ENCODE data around the gene PLAU. TPM values are rescaled to one million over a fixed set of nuclear protein-coding genes. Genes with fewer than 3 reads are reported as not detected.

Gene PLAU
- total and polyA plus RNA-seq, 2 of the 4 experiments (the other 2 are of a cell fraction), result 123 to 283 TPM

- TF ChIP-seq RCOR1 (IDR thresholded peaks at IDR 0.05; ENCODE audit: insufficient replicate concordance, low read length), result no peak
These were observed 11.3 kb downstream of the PLAU start (continued) for GRCh38 chr10:73922007-73922863.

- ATAC-seq (ENCODE audit: low read depth), result no peak
- no peak overlapping the region for H2AK9ac ChIP-seq (replicated peaks; ENCODE audit: low read depth, low read length, poor library complexity)
- WGBS, 2 experiments (ENCODE audit: extremely low coverage in 2 of 2, insufficient read length in 1 of 2), result no CpG with 5 or more reads among the region's 2 CpGs
- TF ChIP-seq SMC3 (IDR thresholded peaks at IDR 0.05; ENCODE audit: low read depth, low read length), result no peak
- no peak for TF ChIP-seq RFX5 (IDR thresholded peaks at IDR 0.05; ENCODE audit: low read depth, low read length)
- TF ChIP-seq, protein P1, sequence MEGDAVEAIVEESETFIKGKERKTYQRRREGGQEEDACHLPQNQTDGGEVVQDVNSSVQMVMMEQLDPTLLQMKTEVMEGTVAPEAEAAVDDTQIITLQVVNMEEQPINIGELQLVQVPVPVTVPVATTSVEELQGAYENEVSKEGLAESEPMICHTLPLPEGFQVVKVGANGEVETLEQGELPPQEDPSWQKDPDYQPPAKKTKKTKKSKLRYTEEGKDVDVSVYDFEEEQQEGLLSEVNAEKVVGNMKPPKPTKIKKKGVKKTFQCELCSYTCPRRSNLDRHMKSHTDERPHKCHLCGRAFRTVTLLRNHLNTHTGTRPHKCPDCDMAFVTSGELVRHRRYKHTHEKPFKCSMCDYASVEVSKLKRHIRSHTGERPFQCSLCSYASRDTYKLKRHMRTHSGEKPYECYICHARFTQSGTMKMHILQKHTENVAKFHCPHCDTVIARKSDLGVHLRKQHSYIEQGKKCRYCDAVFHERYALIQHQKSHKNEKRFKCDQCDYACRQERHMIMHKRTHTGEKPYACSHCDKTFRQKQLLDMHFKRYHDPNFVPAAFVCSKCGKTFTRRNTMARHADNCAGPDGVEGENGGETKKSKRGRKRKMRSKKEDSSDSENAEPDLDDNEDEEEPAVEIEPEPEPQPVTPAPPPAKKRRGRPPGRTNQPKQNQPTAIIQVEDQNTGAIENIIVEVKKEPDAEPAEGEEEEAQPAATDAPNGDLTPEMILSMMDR (conservative IDR thresholded peaks at IDR 0.05; ENCODE audit: low read depth, low read length), result no peak
- no peak for TF ChIP-seq POLR2A (IDR thresholded peaks at IDR 0.05; ENCODE audit: low read depth, low read length)
- TF ChIP-seq ELK1 (IDR thresholded peaks at IDR 0.05; ENCODE audit: borderline replicate concordance, low read depth, low read length), result no peak
- no peak for TF ChIP-seq CEBPB (IDR thresholded peaks at IDR 0.05; ENCODE audit: low read depth, low read length)
- TF ChIP-seq CHD1 (IDR thresholded peaks at IDR 0.05; ENCODE audit: low read depth, low read length), result no peak
- TF ChIP-seq RCOR1 (IDR thresholded peaks at IDR 0.05; ENCODE audit: insufficient replicate concordance, low read length), result no peak
- no peak for TF ChIP-seq RAD21 (IDR thresholded peaks at IDR 0.05; ENCODE audit: low read length)
- no peak for TF ChIP-seq NFE2L2 (IDR thresholded peaks at IDR 0.05; ENCODE audit: low read depth, low read length)
- TF ChIP-seq MAZ (IDR thresholded peaks at IDR 0.05; ENCODE audit: borderline replicate concordance, low read depth, low read length), result no peak
- no peak for TF ChIP-seq FOS (IDR thresholded peaks at IDR 0.05; ENCODE audit: low read depth, low read length)
- no peak for TF ChIP-seq BHLHE40 (IDR thresholded peaks at IDR 0.05; ENCODE audit: low read depth, low read length)
- no peak for TF ChIP-seq MAFK (IDR thresholded peaks at IDR 0.05; ENCODE audit: low read depth, low read length)
These were observed 11.9 kb downstream of the PLAU start for GRCh38 chr10:73922864-73923133.

More at GRCh38 chr10:73922864-73923133, 11.9 kb downstream of the PLAU start:
- Histone ChIP-seq H3K4me2 (ENCODE audit: low read depth, low read length) (no peak overlapping the region), H3K4me3 (ENCODE audit: insufficient read depth, low read depth, low read length) (no peak overlapping the region), H3K36me3 (ENCODE audit: control insufficient read depth, insufficient read depth, low read length) (no peaks in the 10 kb centered on the region), H2BK120ac (ENCODE audit: low read depth, low read length) (no peak overlapping the region), H2AK5ac (ENCODE audit: low read depth, low read length) (no peak overlapping the region), H4K20me1 (ENCODE audit: insufficient read depth, low read length) (peaks cover 1% of the 10 kb centered on the region; the same call in 1 of the 2 replicates), H4K5ac (ENCODE audit: low read depth, low read length) (no peak overlapping the region), H3K56ac (ENCODE audit: extremely low read depth, insufficient read depth, low read length) (no peak overlapping the region), H2BK5ac (ENCODE audit: low read depth, low read length, poor library complexity, severe bottlenecking) (no peak overlapping the region), H2BK15ac (ENCODE audit: low read depth, low read length) (no peak overlapping the region), H3K27me3 (ENCODE audit: control insufficient read depth, insufficient read depth, low read length) (no peaks in the 10 kb centered on the region), H3K23ac (ENCODE audit: low read depth, low read length) (no peak overlapping the region), H2BK20ac (ENCODE audit: low read depth, low read length) (no peak overlapping the region), H3K27ac (ENCODE audit: insufficient read depth, low read length) (no peak overlapping the region), H2AFZ (replicated peaks; ENCODE audit: low read length, poor library complexity) (no peak overlapping the region), H3K9me3 (ENCODE audit: control insufficient read depth, insufficient read depth, low read length) (no peaks in the 10 kb centered on the region), H4K8ac (ENCODE audit: low read depth in 2 of 2, low read length in 2 of 2) (no peak overlapping the region), H3K4ac (ENCODE audit: low read depth, low read length) (no peak overlapping the region), H3K14ac (replicated peaks; ENCODE audit: low read depth, low read length) (no peak overlapping the region), H3K9me1 (ENCODE audit: insufficient read depth, low read length) (peaks cover 7% of the 10 kb centered on the region), H3K4me1 (ENCODE audit: control insufficient read depth, insufficient read depth, low read length) (peaks cover 7% of the 10 kb centered on the region), H3K18ac (ENCODE audit: low read depth, low read length) (no peak overlapping the region), H3K79me1 (ENCODE audit: low read depth in 1 of 2, low read length in 2 of 2) (no peaks in the 10 kb centered on the region), H3K9ac (ENCODE audit: low read depth, low read length) (no peak overlapping the region), H4K91ac (ENCODE audit: insufficient read depth, low read depth, low read length) (no peak overlapping the region)
- no peak for DNase-seq
- BruUV-seq (replicated peaks), result no TSS peak
- CTCF ChIA-PET, result no interaction called here
- in situ Hi-C loops (cut with MboI; ENCODE audit: low sequenced_read_pairs), result no loop called here
- intact Hi-C loops (cut with micrococcal nuclease), result no loop called here
- dilution Hi-C loops (cut with HindIII; ENCODE audit: low sequenced_read_pairs, unreplicated experiment), result no loop called here
- POLR2A ChIA-PET (ENCODE audit: unreplicated experiment), result no interaction called here
